Activated CD4-positive, alpha-beta memory T cell treated with anti-CD3 and anti-CD28 coated beads for 36 hours (primary cell): ENCODE results near the gene AADACL2. TPM values are rescaled to one million over a fixed set of nuclear protein-coding genes. Genes with fewer than 3 reads are reported as not detected.

Experiments used
- CTCF ChIA-PET: fragments of 350-600 bp; sonication (Branson Sonifier 250); formaldehyde crosslinking; loops from one replicate; lab custom pipeline; 2021; ENCODE audit warnings: antibody characterized with exemption, inconsistent platforms; lab: Charles Lee
- POLR2A ChIA-PET: fragments of 350-600 bp; sonication (Branson Sonifier 250); formaldehyde crosslinking; loops from one replicate; lab custom pipeline; 2021; ENCODE audit warnings: antibody characterized with exemption; lab: Charles Lee
- DNase-seq: peaks from one replicate; pipeline ENCODE4 v3.0.0-alpha.2; 2020
- H3K27ac Mint-ChIP-seq: one replicate; pipeline ENCODE4 v1.8.0; 2021; ENCODE audit warnings: mixed read lengths
- H3K27me3 Mint-ChIP-seq: one replicate; pipeline ENCODE4 v1.8.0; 2021; ENCODE audit warnings: mixed read lengths
- H3K36me3 Mint-ChIP-seq: one replicate; pipeline ENCODE4 v1.8.0; 2021; ENCODE audit warnings: mixed read lengths
- H3K4me1 Mint-ChIP-seq: one replicate; pipeline ENCODE4 v1.8.0; 2021; ENCODE audit warnings: low read depth, mixed read lengths
- H3K4me3 Mint-ChIP-seq: one replicate; pipeline ENCODE4 v1.8.0; 2021; ENCODE audit warnings: mild to moderate bottlenecking, mixed read lengths
- H3K9me3 Mint-ChIP-seq: one replicate; pipeline ENCODE4 v1.8.0; 2021; ENCODE audit warnings: mixed read lengths
- intact Hi-C: fragments of 100-400 bp; cut with micrococcal nuclease; formaldehyde crosslinking; loops from one replicate; pipeline ENCODE4 v1.15.1; 2023
- total RNA-seq, 2 experiments: library from RNA; stranded (reverse); gene quantifications; one replicate each; pipeline ENCODE4 v1.2.3, GENCODE V29; 2021

Gene AADACL2, protein sequence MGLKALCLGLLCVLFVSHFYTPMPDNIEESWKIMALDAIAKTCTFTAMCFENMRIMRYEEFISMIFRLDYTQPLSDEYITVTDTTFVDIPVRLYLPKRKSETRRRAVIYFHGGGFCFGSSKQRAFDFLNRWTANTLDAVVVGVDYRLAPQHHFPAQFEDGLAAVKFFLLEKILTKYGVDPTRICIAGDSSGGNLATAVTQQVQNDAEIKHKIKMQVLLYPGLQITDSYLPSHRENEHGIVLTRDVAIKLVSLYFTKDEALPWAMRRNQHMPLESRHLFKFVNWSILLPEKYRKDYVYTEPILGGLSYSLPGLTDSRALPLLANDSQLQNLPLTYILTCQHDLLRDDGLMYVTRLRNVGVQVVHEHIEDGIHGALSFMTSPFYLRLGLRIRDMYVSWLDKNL
- not detected for total RNA-seq

DNA sequence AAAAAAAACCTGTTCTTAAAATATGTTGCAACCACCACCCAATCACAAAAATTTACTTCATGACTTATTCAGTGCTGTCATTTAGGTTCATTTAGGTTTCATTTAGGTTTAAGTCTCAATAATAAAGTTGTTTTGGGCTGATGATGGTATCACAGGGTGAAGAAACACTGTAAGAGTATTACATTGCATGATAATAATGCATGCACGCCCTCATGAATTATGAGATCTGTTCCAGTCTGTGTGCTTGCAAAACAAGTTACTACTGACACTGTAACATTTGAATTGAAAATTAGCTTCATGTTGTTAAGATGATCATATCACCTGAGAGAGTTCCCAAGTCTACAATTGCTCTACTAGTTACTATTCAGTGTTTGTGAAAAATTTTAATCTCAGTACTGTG lies at the start of gene AADACL2:
AADACL2 (plus strand) TSS at position 315 of the 400 bp plus-strand sequence. CDS start 109 bp downstream, outside the sequence.
- ChIA-PET CTCF (no interaction called here), POLR2A (no interaction called here)
- H3K27ac Mint-ChIP-seq, result no peak within 1 kb of the TSS
- intact Hi-C loops, result no loop called here
- no peaks in the 10 kb centered on the region for H3K36me3 Mint-ChIP-seq
- no peaks in the 10 kb centered on the region for H3K9me3 Mint-ChIP-seq
- H3K27me3 Mint-ChIP-seq, result peaks cover 1% of the 10 kb centered on the region
- H3K4me3 Mint-ChIP-seq, result no peak within 1 kb of the TSS
- H3K4me1 Mint-ChIP-seq, result no peaks in the 10 kb centered on the region
- no peak for DNase-seq

DNA sequence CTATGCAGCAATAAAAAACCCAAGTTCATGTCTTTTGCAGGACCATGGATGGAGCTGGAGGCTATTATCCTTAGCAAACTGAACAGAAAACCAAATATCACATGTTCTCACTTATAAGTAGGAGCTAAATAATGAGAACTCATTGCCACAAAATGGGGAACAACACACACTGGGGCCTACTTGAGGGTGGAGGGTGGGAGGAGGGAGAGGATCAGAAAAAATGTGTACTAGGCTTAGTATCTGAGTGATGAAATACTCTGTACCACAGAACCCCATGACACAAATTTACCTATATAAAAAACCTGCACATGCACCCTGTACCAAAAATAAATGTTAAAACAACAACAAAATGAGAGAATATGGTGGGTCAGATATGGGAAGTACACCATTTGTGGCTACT lies 49.6 kb upstream of the AADACL2 start:
- POLR2A ChIA-PET, result no interaction called here
- intact Hi-C loops, result no loop called here
- no peak for DNase-seq
- CTCF ChIA-PET, result no interaction called here
- Mint-ChIP-seq H3K36me3 (no peaks in the 10 kb centered on the region), H3K27ac (no peak overlapping the region), H3K4me1 (no peaks in the 10 kb centered on the region), H3K4me3 (no peak overlapping the region), H3K27me3 (peaks cover 5% of the 10 kb centered on the region), H3K9me3 (no peaks in the 10 kb centered on the region)

DNA sequence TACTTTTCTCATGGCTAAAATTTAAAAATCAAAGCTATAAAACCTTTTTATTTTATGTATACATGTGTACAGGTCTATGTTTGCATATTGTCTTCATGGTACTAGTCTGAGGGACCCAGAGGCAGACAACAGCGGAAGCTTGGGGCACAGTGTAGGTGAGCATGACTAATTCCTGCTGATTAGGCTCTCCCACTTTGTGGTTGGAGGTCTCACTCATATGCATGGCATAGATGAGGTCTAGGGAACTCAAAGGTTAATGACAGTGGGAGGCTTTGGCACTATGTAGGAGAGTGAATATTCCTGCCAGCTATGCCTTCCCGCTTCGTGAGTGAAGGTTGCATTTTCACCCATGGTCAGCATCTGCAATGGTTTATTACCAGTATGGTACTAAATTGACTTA lies 47.5 kb upstream of the AADACL2 start:
- intact Hi-C loops, result no loop called here
- POLR2A ChIA-PET, result no interaction called here
- DNase-seq, result no peak
- H3K27me3 Mint-ChIP-seq, result peaks cover 1% of the 10 kb centered on the region
- no peaks in the 10 kb centered on the region for H3K36me3 Mint-ChIP-seq
- no peak overlapping the region for H3K27ac Mint-ChIP-seq
- H3K9me3 Mint-ChIP-seq, result no peaks in the 10 kb centered on the region
- CTCF ChIA-PET, result no interaction called here
- H3K4me1 Mint-ChIP-seq, result no peaks in the 10 kb centered on the region
- no peak overlapping the region for H3K4me3 Mint-ChIP-seq

DNA sequence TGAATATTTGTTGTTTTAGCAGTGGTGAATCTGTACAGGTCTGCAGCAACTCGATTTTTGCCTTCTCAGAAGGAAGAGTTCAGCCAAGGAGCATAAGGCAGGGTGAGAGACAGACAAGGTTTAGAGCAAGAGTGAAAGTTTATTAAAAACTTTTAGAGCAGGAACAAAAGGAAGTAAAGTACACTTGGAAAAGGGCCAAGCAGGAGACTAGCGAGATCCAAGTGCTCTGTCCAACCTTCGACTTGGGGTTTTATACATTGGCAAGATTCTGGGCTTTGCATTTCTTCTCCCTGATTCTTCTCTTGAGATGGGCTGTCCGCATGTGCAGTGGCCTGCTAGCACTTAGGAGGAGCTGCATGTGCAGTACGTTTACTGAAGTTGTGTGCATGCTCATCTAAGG lies 46.7 kb upstream of the AADACL2 start:
- intact Hi-C loops, result no loop called here
- Mint-ChIP-seq H3K4me1 (no peaks in the 10 kb centered on the region), H3K9me3 (no peaks in the 10 kb centered on the region), H3K4me3 (no peak overlapping the region), H3K27me3 (no peaks in the 10 kb centered on the region), H3K36me3 (no peaks in the 10 kb centered on the region), H3K27ac (no peak overlapping the region)
- ChIA-PET POLR2A (no interaction called here), CTCF (no interaction called here)
- no peak for DNase-seq

DNA sequence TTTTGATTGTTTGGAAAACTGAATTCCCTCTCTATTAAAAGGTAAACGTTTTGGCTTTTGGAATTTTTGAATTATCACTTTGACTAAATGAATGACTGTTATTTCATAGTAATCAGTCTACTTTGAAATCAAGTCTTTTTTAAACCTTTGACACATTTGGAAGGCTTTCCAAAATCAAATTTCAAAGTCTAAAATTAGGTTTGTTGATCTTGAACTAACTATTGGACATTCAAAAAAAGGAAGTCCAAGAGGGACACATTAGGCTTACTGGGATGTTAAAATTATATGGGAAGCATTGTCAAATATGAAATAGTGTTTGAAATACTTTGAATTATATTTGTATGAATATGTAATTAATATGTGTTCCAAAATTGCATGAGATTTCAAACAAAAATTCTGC lies 45.2 kb upstream of the AADACL2 start:
- no peak overlapping the region for H3K27ac Mint-ChIP-seq
- H3K36me3 Mint-ChIP-seq, result no peaks in the 10 kb centered on the region
- ChIA-PET POLR2A (no interaction called here), CTCF (no interaction called here)
- intact Hi-C loops, result no loop called here
- H3K4me3 Mint-ChIP-seq, result no peak overlapping the region
- no peaks in the 10 kb centered on the region for H3K4me1 Mint-ChIP-seq
- DNase-seq, result no peak
- H3K27me3 Mint-ChIP-seq, result no peaks in the 10 kb centered on the region
- no peaks in the 10 kb centered on the region for H3K9me3 Mint-ChIP-seq

DNA sequence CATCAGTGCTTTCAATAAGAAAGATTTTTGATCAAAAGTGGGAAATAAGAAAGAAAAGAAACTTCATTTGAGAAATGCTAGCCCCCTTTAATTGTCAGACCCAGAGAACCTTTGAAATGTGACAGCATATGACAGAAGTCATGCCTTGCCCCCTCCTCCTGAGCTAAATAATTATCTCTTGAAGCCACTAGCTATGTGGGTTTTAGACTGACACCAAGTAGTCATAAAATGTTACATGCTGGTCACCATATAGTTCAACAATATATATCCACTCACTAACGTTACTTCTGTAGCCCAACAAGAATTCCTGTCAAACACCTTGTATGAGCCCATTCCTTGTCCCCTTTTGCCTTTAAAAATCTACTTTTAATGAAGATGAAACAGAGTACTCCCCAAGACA lies 43.1 kb upstream of the AADACL2 start:
- intact Hi-C loops, result no loop called here
- Mint-ChIP-seq H3K9me3 (no peaks in the 10 kb centered on the region), H3K4me1 (no peaks in the 10 kb centered on the region), H3K4me3 (no peak overlapping the region), H3K27me3 (no peaks in the 10 kb centered on the region), H3K27ac (no peak overlapping the region), H3K36me3 (no peaks in the 10 kb centered on the region)
- no peak for DNase-seq
- CTCF ChIA-PET, result no interaction called here
- POLR2A ChIA-PET, result no interaction called here

DNA sequence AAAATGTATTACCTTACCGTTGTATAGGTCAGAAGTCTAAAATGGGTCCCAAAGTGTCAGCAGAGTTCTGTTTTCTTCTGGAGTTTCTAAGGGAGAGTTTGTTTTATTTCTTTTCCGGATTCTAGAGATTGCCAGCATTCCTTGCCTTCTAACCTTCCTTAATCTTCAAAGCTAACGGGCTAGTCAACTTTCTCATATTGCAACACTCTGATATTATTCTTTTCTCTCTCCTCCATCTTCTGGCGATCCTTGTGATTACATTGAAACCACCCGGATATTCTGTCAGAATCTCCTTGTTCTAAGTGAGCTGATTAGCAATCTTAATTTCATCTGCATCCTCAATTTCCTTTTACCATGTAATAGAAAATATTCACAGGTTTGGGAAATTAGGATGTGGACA lies 36.2 kb upstream of the AADACL2 start:
- no peak overlapping the region for H3K27ac Mint-ChIP-seq
- CTCF ChIA-PET, result no interaction called here
- intact Hi-C loops, result no loop called here
- H3K4me3 Mint-ChIP-seq, result no peak overlapping the region
- H3K4me1 Mint-ChIP-seq, result no peaks in the 10 kb centered on the region
- no peaks in the 10 kb centered on the region for H3K9me3 Mint-ChIP-seq
- POLR2A ChIA-PET, result no interaction called here
- no peaks in the 10 kb centered on the region for H3K36me3 Mint-ChIP-seq
- peaks cover 2% of the 10 kb centered on the region for H3K27me3 Mint-ChIP-seq
- DNase-seq, result no peak

DNA sequence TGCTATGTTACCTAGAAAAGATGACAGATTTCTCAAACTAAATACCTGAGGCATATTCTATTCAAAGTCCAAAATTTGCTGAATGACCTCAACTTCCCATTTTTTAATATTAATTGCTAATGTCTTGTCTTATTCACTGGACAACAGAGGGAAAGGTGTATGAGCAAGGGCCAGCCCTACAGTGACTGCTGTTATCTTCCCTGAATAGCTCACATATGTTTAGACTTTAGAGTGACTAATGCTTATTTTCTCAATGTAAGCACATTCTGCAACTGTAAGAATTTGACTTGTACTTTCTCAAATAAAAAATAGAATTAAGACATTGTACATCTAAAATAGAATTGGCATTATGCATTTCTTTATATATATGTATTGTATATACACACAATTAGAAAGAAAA lies 26.5 kb upstream of the AADACL2 start:
- Mint-ChIP-seq H3K27ac (no peak overlapping the region), H3K27me3 (peaks cover 6% of the 10 kb centered on the region), H3K36me3 (no peaks in the 10 kb centered on the region), H3K4me1 (no peaks in the 10 kb centered on the region), H3K9me3 (peaks cover 5% of the 10 kb centered on the region), H3K4me3 (no peak overlapping the region)
- DNase-seq, result no peak
- intact Hi-C loops, result no loop called here
- POLR2A ChIA-PET, result no interaction called here
- CTCF ChIA-PET, result interaction anchor here (0.9 kb wide), 1 partner anchor 239 kb away, joined by 3 read pairs; no protein-coding TSS in a partner anchor

DNA sequence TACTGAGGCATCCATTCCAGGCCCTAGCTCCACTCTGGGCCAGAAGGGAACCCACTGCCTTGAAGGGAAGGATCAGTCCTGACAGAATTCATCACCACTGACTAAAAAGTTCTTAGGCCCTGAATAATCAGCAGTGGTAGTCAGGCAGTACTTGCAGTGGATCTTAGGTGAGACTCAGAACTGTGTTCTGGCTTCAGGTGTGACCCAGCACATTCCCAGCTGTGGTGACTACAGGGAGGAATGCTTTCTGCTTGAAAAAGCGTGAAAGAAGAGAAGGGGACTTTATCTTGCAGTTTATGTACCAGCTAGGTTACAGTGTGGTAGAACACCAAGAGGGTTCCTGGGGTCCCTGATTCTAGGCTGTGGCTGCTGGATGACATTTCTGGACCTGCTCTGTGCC lies 24.9 kb upstream of the AADACL2 start:
- ChIA-PET POLR2A (no interaction called here), CTCF (no interaction called here)
- no peak overlapping the region for H3K27ac Mint-ChIP-seq
- H3K27me3 Mint-ChIP-seq, result peaks cover 3% of the 10 kb centered on the region
- no peaks in the 10 kb centered on the region for H3K36me3 Mint-ChIP-seq
- H3K4me1 Mint-ChIP-seq, result no peaks in the 10 kb centered on the region
- H3K9me3 Mint-ChIP-seq, result peaks cover 12% of the 10 kb centered on the region
- no peak for DNase-seq
- no peak overlapping the region for H3K4me3 Mint-ChIP-seq
- intact Hi-C loops, result no loop called here

DNA sequence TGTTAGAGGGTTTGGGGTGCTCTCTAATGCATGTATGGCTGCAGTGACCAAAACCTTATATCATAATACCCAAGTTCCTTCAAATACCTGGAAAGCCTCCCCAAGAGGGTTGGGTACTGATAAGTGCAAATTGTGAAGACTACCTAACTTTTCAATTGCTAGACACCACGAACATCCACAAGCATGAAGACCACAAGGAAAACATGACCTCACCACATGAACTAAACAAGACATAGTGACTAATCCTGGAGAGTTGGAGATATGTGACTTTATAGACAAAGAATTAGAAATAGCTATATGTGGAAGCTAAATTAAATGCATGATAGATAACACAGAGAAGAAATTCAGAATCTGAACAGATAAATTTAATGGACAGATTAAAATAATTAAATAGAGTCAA lies 23.9 kb upstream of the AADACL2 start:
- Mint-ChIP-seq H3K4me3 (no peak overlapping the region), H3K27ac (no peak overlapping the region), H3K27me3 (peaks cover 2% of the 10 kb centered on the region), H3K36me3 (no peaks in the 10 kb centered on the region), H3K4me1 (no peaks in the 10 kb centered on the region), H3K9me3 (peaks cover 12% of the 10 kb centered on the region)
- intact Hi-C loops, result no loop called here
- ChIA-PET CTCF (no interaction called here), POLR2A (no interaction called here)
- DNase-seq, result no peak

DNA sequence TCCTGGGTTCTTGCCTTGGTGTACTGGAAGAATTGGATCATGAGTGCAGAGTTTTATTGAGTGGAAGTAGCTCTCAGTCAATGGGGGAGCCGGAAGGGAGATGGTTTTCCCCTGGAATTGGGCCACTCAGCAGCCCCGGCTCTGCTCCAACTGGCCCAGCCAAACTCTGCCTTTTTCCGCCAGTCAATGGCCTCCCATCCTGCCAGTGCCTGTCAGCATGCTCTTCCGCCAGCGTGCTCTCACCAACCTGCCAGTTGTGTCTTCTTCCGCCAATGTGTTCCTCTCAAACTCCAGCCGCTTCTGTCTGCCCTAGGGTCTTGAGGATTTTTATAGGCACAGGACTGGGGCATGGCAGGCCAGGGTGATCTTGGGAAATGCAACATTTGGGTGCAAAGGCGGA lies 12.4 kb upstream of the AADACL2 start:
- intact Hi-C loops, result no loop called here
- POLR2A ChIA-PET, result no interaction called here
- Mint-ChIP-seq H3K4me1 (no peaks in the 10 kb centered on the region), H3K9me3 (peaks cover 2% of the 10 kb centered on the region), H3K36me3 (no peaks in the 10 kb centered on the region), H3K4me3 (no peak overlapping the region), H3K27ac (no peak overlapping the region), H3K27me3 (no peaks in the 10 kb centered on the region)
- DNase-seq, result no peak
- CTCF ChIA-PET, result no interaction called here

DNA sequence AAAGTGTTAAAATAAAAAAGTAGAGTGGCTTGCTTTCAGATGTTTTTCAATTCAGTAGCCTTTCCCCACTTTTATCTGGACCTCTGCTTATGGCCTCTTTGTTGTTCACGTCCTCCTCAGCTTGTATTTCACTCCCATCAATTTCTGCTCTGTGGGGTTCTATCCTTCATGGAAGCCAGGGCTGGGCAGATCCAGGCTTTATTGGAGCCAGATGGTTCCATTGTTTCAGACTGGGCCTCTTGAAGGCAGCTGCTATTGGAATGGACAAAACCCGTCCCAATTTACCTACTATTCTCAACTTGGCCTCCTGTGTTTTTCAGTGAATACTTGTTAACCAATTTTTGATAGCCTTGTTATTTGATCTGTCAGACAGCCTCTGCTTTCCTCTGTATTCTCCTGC lies 10.9 kb upstream of the AADACL2 start:
- Mint-ChIP-seq H3K36me3 (no peaks in the 10 kb centered on the region), H3K9me3 (peaks cover 2% of the 10 kb centered on the region), H3K27me3 (no peaks in the 10 kb centered on the region), H3K4me1 (no peaks in the 10 kb centered on the region), H3K27ac (no peak overlapping the region), H3K4me3 (no peak overlapping the region)
- DNase-seq, result no peak
- intact Hi-C loops, result no loop called here
- ChIA-PET POLR2A (no interaction called here), CTCF (no interaction called here)
